Liver (tissue), 9 donors: ENCODE data around the gene EVL. TPM values are rescaled to one million over a fixed set of nuclear protein-coding genes. Genes with fewer than 3 reads are reported as not detected.
A peak's percentile ranks its signal among the peaks of the same experiment; 100 is the strongest.

Experiments used
- DNase-seq: peaks from one replicate; pipeline ENCODE4 v3.0.0-alpha.2; 2017; ENCODE audit warnings: low spot score
- H3K27ac ChIP-seq, 2 donors: one replicate each; pipeline ENCODE4 v1.7.0; 2013; ENCODE audit warnings: inconsistent platforms in 2 of 2, low read length in 2 of 2, control low read depth in 1 of 2, low read depth in 1 of 2, mild to moderate bottlenecking in 1 of 2
- H3K27me3 ChIP-seq, 4 donors: one replicate each; pipeline versions ENCODE4 v1.6.1 to v1.7.0; 2013; ENCODE audit warnings: low read length in 3 of 4, inconsistent platforms in 1 of 4, mild to moderate bottlenecking in 1 of 4, moderate library complexity in 1 of 4; ENCODE audit not compliant: control insufficient read depth in 4 of 4, insufficient read depth in 4 of 4
- H3K36me3 ChIP-seq, 4 donors: one replicate each; pipeline versions ENCODE4 v1.6.1 to v1.7.0; 2013; ENCODE audit warnings: low read length in 3 of 4, mild to moderate bottlenecking in 3 of 4, low read depth in 1 of 4, moderate library complexity in 1 of 4; ENCODE audit not compliant: control insufficient read depth in 4 of 4, insufficient read depth in 3 of 4
- H3K4me1 ChIP-seq, 4 donors: one replicate each; pipeline versions ENCODE4 v1.6.1 to v1.7.0; 2013; ENCODE audit warnings: low read length in 3 of 4, mild to moderate bottlenecking in 3 of 4, moderate library complexity in 1 of 4; ENCODE audit not compliant: control insufficient read depth in 4 of 4, insufficient read depth in 4 of 4
- H3K4me3 ChIP-seq, 3 donors: one replicate each; pipeline versions ENCODE4 v1.6.1 to v1.7.0; 2013; ENCODE audit warnings: low read length in 3 of 3, control low read depth in 1 of 3, low read depth in 1 of 3, mild to moderate bottlenecking in 1 of 3
- H3K9ac ChIP-seq, 2 donors: one replicate each; pipeline ENCODE4 v1.7.0; 2013; ENCODE audit warnings: low read length in 2 of 2, mild to moderate bottlenecking in 2 of 2, moderate library complexity in 2 of 2, control low read depth in 1 of 2, low read depth in 1 of 2
- H3K9me3 ChIP-seq, 4 donors: one replicate each; pipeline versions ENCODE4 v1.6.1 to v1.7.0; 2013; ENCODE audit warnings: low read length in 3 of 4; ENCODE audit not compliant: control insufficient read depth in 4 of 4
- ATF3 ChIP-seq: IDR thresholded peaks from 2 replicates; pipeline ENCODE4 v1.6.1; 2016; ENCODE audit warnings: antibody characterized with exemption
- CTCF ChIP-seq: fragments of 150-350 bp; IDR thresholded peaks from 2 replicates; pipeline ENCODE4 v1.5.1; 2017; ENCODE audit warnings: improper control_type of control experiment, low read depth, low read length; ENCODE audit not compliant: missing input control
- EGR1 ChIP-seq, 2 donors: IDR thresholded peaks; 2 replicates each; pipeline ENCODE4 v1.6.1; 2016 to 2018; ENCODE audit warnings: antibody characterized with exemption in 2 of 2, low read depth in 2 of 2
- FOXA1 ChIP-seq: IDR thresholded peaks from 2 replicates; pipeline ENCODE4 v1.6.1; 2016; ENCODE audit warnings: antibody characterized with exemption
- FOXA2 ChIP-seq: IDR thresholded peaks from 2 replicates; pipeline ENCODE4 v1.6.1; 2016; ENCODE audit warnings: antibody characterized with exemption
- GABPA ChIP-seq, 2 donors: IDR thresholded peaks in 1 of 2; conservative IDR thresholded peaks in 1 of 2; 2 replicates each; pipeline ENCODE4 v1.6.1; 2016; ENCODE audit warnings: antibody characterized with exemption in 2 of 2, mild to moderate bottlenecking in 1 of 2, moderate library complexity in 1 of 2
- HNF4G ChIP-seq: IDR thresholded peaks from 2 replicates; pipeline ENCODE4 v1.6.1; 2016; ENCODE audit warnings: antibody characterized with exemption
- JUND ChIP-seq, 2 donors: IDR thresholded peaks; 2 replicates each; pipeline ENCODE4 v1.6.1; 2016; ENCODE audit warnings: antibody characterized with exemption in 2 of 2
- NR2F2 ChIP-seq: IDR thresholded peaks from 2 replicates; pipeline ENCODE4 v1.6.1; 2016; ENCODE audit warnings: antibody characterized with exemption
- RAD21 ChIP-seq, 2 donors: IDR thresholded peaks; 2 replicates each; pipeline ENCODE4 v1.6.1; 2016; ENCODE audit warnings: antibody characterized with exemption in 2 of 2, mild to moderate bottlenecking in 2 of 2
- REST ChIP-seq: IDR thresholded peaks from 2 replicates; pipeline ENCODE4 v1.6.1; 2016; ENCODE audit warnings: antibody characterized with exemption, mild to moderate bottlenecking
- RXRA ChIP-seq, 2 donors: IDR thresholded peaks; 2 replicates each; pipeline ENCODE4 v1.6.1; 2017 to 2018; ENCODE audit warnings: antibody characterized with exemption in 2 of 2, mild to moderate bottlenecking in 1 of 2
- SP1 ChIP-seq: IDR thresholded peaks from 2 replicates; pipeline ENCODE4 v1.6.1; 2018; ENCODE audit warnings: antibody characterized with exemption, mild to moderate bottlenecking
- TAF1 ChIP-seq: conservative IDR thresholded peaks from 2 replicates; pipeline ENCODE4 v1.6.1; 2016; ENCODE audit warnings: antibody characterized with exemption, mild to moderate bottlenecking
- YY1 ChIP-seq: IDR thresholded peaks from 2 replicates; pipeline ENCODE4 v1.6.1; 2016; ENCODE audit warnings: antibody characterized with exemption, mild to moderate bottlenecking
- WGBS: extraction: QIAGEN DNeasy Blood & Tissue Kit; methylation state at CpG from one replicate; pipeline ENCODE4 v1.1.7; 2013; 5-methylcytosine and 5-hydroxymethylcytosine counted together
- polyA plus RNA-seq, 2 donors: library from polyadenylated mRNA; stranded (reverse) in 1 of 2; unstranded in 1 of 2; fragments of 200-250 nt in 1 of 2; fragments of >200 nt in 1 of 2; fragmentation: Nextera tagmentation in 1 of 2; extraction: Ambion mirVana in 1 of 2; gene quantifications; one replicate each; pipeline versions ENCODE4 v1.2.1 to v1.2.3, GENCODE V29; 2013 to 2015
- total RNA-seq, 2 donors: library from RNA; depleted of rRNA; stranded (reverse); fragments of >200 nt; gene quantifications; one replicate each; pipeline ENCODE4 v1.2.3, GENCODE V29; 2014
- TF ChIP-seq, protein P1 (sequence below): IDR thresholded peaks from 2 replicates; pipeline ENCODE4 v1.6.1; 2016; ENCODE audit warnings: antibody characterized with exemption
- donor health status: healthy.
- donor health status: healthy.
- donor health status: healthy.
- donor health status: healthy.
- donor health status: healthy.

Gene EVL
- total and polyA plus RNA-seq, 4 donors = 11.3 to 85.9 (median 33.9) TPM

- Histone ChIP-seq H3K4me3 (peak within 1 kb of the TSS in 2 of 3 donors; percentile 6 to 53), H3K36me3 (no peaks in the 10 kb centered on the region), H3K27me3 (peaks cover 0 to 4% (median 2%) of the 10 kb centered on the region in 4 donors), H3K9me3 (peaks cover 0 to 5% (median 1%) of the 10 kb centered on the region in 4 donors), H3K9ac (no peak within 1 kb of the TSS), H3K4me1 (peaks cover 6 to 15% (median 10%) of the 10 kb centered on the region in 4 donors), H3K27ac (no peak within 1 kb of the TSS)
- WGBS = 4% methylated on average over 94 of the region's 94 CpGs
- no peak for TF ChIP-seq EGR1 (IDR thresholded peaks at IDR 0.05; ENCODE audit: low read depth in 2 of 2)
- TF ChIP-seq FOXA1 = no peak
- no peak for TF ChIP-seq RXRA (IDR thresholded peaks at IDR 0.05)
- TF ChIP-seq HNF4G = no peak
- TF ChIP-seq GABPA (IDR thresholded peaks at IDR 0.05 in 1 of 2, conservative IDR thresholded peaks at IDR 0.05 in 1 of 2) = no peak
- no peak for TF ChIP-seq NR2F2
- TF ChIP-seq YY1 = no peak
- TF ChIP-seq ATF3 = no peak
- TF ChIP-seq SP1 = no peak
- TF ChIP-seq RAD21 (IDR thresholded peaks at IDR 0.05) = no peak
- no peak for TF ChIP-seq CTCF
- no peak for TF ChIP-seq REST
- TF ChIP-seq, protein P1, sequence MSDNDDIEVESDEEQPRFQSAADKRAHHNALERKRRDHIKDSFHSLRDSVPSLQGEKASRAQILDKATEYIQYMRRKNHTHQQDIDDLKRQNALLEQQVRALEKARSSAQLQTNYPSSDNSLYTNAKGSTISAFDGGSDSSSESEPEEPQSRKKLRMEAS = no peak
- no peak for TF ChIP-seq JUND (IDR thresholded peaks at IDR 0.05)
- no peak for TF ChIP-seq FOXA2
- no peak for DNase-seq
These were observed 94.1 kb downstream of the EVL start, which contains the start of gene DEGS2 for GRCh38 chr14:100159094-100159864. TSS of gene DEGS2 (minus strand) at chr14:100159645. CDS start at chr14:100159587, 58 bp downstream.

DNA sequence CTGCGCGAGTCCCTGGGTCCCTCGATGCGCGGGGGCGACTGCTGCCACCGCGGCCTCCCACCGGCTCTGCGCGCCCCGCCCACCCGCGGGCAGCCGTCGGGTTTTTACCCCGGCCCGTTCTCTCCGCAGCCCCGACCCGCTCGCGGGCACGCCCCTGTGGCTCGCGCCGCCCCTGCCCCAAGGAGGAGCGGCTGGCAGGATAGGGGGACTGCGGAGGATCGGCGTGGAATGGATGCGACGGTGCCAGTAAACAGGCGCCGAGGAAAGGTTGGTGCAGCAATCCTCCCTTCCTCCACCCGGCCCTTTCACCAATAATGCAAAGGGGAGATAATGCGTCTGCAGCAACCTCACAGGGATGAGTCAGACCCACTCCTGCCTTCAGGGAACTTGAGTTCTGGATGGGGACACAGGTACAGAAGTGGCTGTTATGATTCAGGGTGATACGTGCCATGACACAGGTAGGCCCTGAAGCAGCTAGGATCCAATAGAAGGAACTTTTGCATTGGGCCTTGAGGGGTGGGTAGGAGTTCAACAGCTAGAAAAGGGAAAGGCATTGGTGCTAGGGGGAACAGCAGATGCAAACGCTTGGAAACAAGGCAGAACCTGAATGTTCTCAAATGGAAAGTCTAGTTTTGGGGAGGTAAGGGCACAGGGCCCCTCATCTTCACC lies 94.8 kb downstream of the EVL start:
- H3K4me1 ChIP-seq = peaks cover 6 to 15% (median 10%) of the 10 kb centered on the region in 4 donors
- H3K27ac ChIP-seq = no peak overlapping the region
- TF ChIP-seq REST = no peak
- TF ChIP-seq HNF4G = no peak
- no peak for TF ChIP-seq FOXA2
- TF ChIP-seq RAD21 (IDR thresholded peaks at IDR 0.05) = no peak
- no peak for TF ChIP-seq TAF1
- no peak for TF ChIP-seq EGR1 (IDR thresholded peaks at IDR 0.05; ENCODE audit: low read depth in 2 of 2)
- TF ChIP-seq, protein P1 = no peak
- no peak for TF ChIP-seq YY1
- no peak for TF ChIP-seq FOXA1
- no peak for TF ChIP-seq RXRA (IDR thresholded peaks at IDR 0.05)
- WGBS = 13% methylated on average over 39 of the region's 39 CpGs
- H3K4me3 ChIP-seq = peak overlapping the region in 1 of 3 donors; percentile 53
- no peaks in the 10 kb centered on the region for H3K36me3 ChIP-seq
- H3K9ac ChIP-seq = no peak overlapping the region
- H3K9me3 ChIP-seq = peaks cover 0 to under 1% (median 0%) of the 10 kb centered on the region in 4 donors
- no peak for DNase-seq
- H3K27me3 ChIP-seq = peaks cover 0 to 4% (median 2%) of the 10 kb centered on the region in 4 donors
